ENCODE measurements around the gene PLA2G2F.

PLA2G2F gene

GRCh38 chr1:20138961-20139550 lies at the start of gene PLA2G2F:
TSS of gene PLA2G2F (plus strand) at chr1:20139323. CDS start at chr1:20139428, 105 bp downstream.
- DNase-seq (ENCODE audit: low spot score in 2 of 2) (no peak), ATAC-seq (replicated peaks; ENCODE audit: extremely low read depth, poor library complexity, severe bottlenecking) (no peak)
- no peaks in the 10 kb centered on the region for H3K4me1 Mint-ChIP-seq
- H3K27ac Mint-ChIP-seq (ENCODE audit: low read depth): no peak within 1 kb of the TSS
- H3K9me3 Mint-ChIP-seq: no peaks in the 10 kb centered on the region
- peaks cover 19% of the 10 kb centered on the region for H3K27me3 Mint-ChIP-seq
- H3K36me3 Mint-ChIP-seq (ENCODE audit: insufficient read depth): no peaks in the 10 kb centered on the region
- H3K4me3 Mint-ChIP-seq: no peak within 1 kb of the TSS

- Mint-ChIP-seq H3K36me3 (ENCODE audit: insufficient read depth) (no peaks in the 10 kb centered on the region), H3K9me3 (no peaks in the 10 kb centered on the region), H3K27ac (ENCODE audit: low read depth) (no peak overlapping the region), H3K4me3 (no peak overlapping the region), H3K27me3 (peaks cover 38% of the 10 kb centered on the region), H3K4me1 (no peaks in the 10 kb centered on the region)
- ATAC-seq (replicated peaks; ENCODE audit: extremely low read depth, poor library complexity, severe bottlenecking) (no peak), DNase-seq (ENCODE audit: low spot score in 2 of 2) (no peak)
Measured at GRCh38 chr1:20089328-20090077, 49.6 kb upstream of the PLA2G2F start.

GRCh38 chr1:20090119-20090518 lies 49.0 kb upstream of the PLA2G2F start:
- H3K36me3 Mint-ChIP-seq (ENCODE audit: insufficient read depth): no peaks in the 10 kb centered on the region
- H3K9me3 Mint-ChIP-seq: no peaks in the 10 kb centered on the region
- H3K4me3 Mint-ChIP-seq: no peak overlapping the region
- peaks cover 38% of the 10 kb centered on the region for H3K27me3 Mint-ChIP-seq
- no peaks in the 10 kb centered on the region for H3K4me1 Mint-ChIP-seq
- DNase-seq (ENCODE audit: low spot score in 2 of 2) (no peak), ATAC-seq (replicated peaks; ENCODE audit: extremely low read depth, poor library complexity, severe bottlenecking) (no peak)
- H3K27ac Mint-ChIP-seq (ENCODE audit: low read depth): no peak overlapping the region

- H3K4me3 Mint-ChIP-seq: no peak overlapping the region
- ATAC-seq (replicated peaks; ENCODE audit: extremely low read depth, poor library complexity, severe bottlenecking) (no peak), DNase-seq (ENCODE audit: low spot score in 2 of 2) (no peak)
- peaks cover 38% of the 10 kb centered on the region for H3K27me3 Mint-ChIP-seq
- no peaks in the 10 kb centered on the region for H3K4me1 Mint-ChIP-seq
- H3K36me3 Mint-ChIP-seq (ENCODE audit: insufficient read depth): no peaks in the 10 kb centered on the region
- no peaks in the 10 kb centered on the region for H3K9me3 Mint-ChIP-seq
- H3K27ac Mint-ChIP-seq (ENCODE audit: low read depth): no peak overlapping the region
Measured at GRCh38 chr1:20090641-20091040, 48.5 kb upstream of the PLA2G2F start.

GRCh38 chr1:20093303-20093702 lies 45.8 kb upstream of the PLA2G2F start:
- no peak for DNase-seq (ENCODE audit: low spot score in 2 of 2)

GRCh38 chr1:20093940-20094391 lies 45.2 kb upstream of the PLA2G2F start:
- H3K9me3 Mint-ChIP-seq: no peaks in the 10 kb centered on the region
- H3K27ac Mint-ChIP-seq (ENCODE audit: low read depth): no peak overlapping the region
- no peaks in the 10 kb centered on the region for H3K36me3 Mint-ChIP-seq (ENCODE audit: insufficient read depth)
- no peak overlapping the region for H3K4me3 Mint-ChIP-seq
- no peaks in the 10 kb centered on the region for H3K4me1 Mint-ChIP-seq
- peaks cover 38% of the 10 kb centered on the region for H3K27me3 Mint-ChIP-seq
- ATAC-seq (replicated peaks; ENCODE audit: extremely low read depth, poor library complexity, severe bottlenecking) (no peak), DNase-seq (ENCODE audit: low spot score in 2 of 2) (no peak)

More at GRCh38 chr1:20093303-20093702, 45.8 kb upstream of the PLA2G2F start:
- H3K36me3 Mint-ChIP-seq (ENCODE audit: insufficient read depth): no peaks in the 10 kb centered on the region
- H3K4me1 Mint-ChIP-seq: no peaks in the 10 kb centered on the region
- no peak for ATAC-seq (replicated peaks; ENCODE audit: extremely low read depth, poor library complexity, severe bottlenecking)
- H3K27ac Mint-ChIP-seq (ENCODE audit: low read depth): no peak overlapping the region
- H3K4me3 Mint-ChIP-seq: no peak overlapping the region
- H3K27me3 Mint-ChIP-seq: peaks cover 38% of the 10 kb centered on the region
- no peaks in the 10 kb centered on the region for H3K9me3 Mint-ChIP-seq

GRCh38 chr1:20095564-20096434 lies 43.3 kb upstream of the PLA2G2F start:
- Mint-ChIP-seq H3K9me3 (no peaks in the 10 kb centered on the region), H3K36me3 (ENCODE audit: insufficient read depth) (no peaks in the 10 kb centered on the region), H3K4me1 (no peaks in the 10 kb centered on the region), H3K27ac (ENCODE audit: low read depth) (no peak overlapping the region), H3K27me3 (peaks cover 22% of the 10 kb centered on the region), H3K4me3 (no peak overlapping the region)
- DNase-seq (ENCODE audit: low spot score in 2 of 2) (no peak), ATAC-seq (replicated peaks; ENCODE audit: extremely low read depth, poor library complexity, severe bottlenecking) (no peak)

- DNase-seq (ENCODE audit: low spot score in 2 of 2) (no peak), ATAC-seq (replicated peaks; ENCODE audit: extremely low read depth, poor library complexity, severe bottlenecking) (no peak)
- H3K4me1 Mint-ChIP-seq: no peaks in the 10 kb centered on the region
- H3K4me3 Mint-ChIP-seq: no peak overlapping the region
- no peak overlapping the region for H3K27ac Mint-ChIP-seq (ENCODE audit: low read depth)
- H3K9me3 Mint-ChIP-seq: no peaks in the 10 kb centered on the region
- peaks cover 18% of the 10 kb centered on the region for H3K27me3 Mint-ChIP-seq
- H3K36me3 Mint-ChIP-seq (ENCODE audit: insufficient read depth): no peaks in the 10 kb centered on the region
Measured at GRCh38 chr1:20096840-20097447, 42.2 kb upstream of the PLA2G2F start.

GRCh38 chr1:20099533-20099932 lies 39.6 kb upstream of the PLA2G2F start:
- H3K27ac Mint-ChIP-seq (ENCODE audit: low read depth): no peak overlapping the region
- no peak for ATAC-seq (replicated peaks; ENCODE audit: extremely low read depth, poor library complexity, severe bottlenecking)
- DNase-seq (ENCODE audit: low spot score in 2 of 2): no peak
- H3K36me3 Mint-ChIP-seq (ENCODE audit: insufficient read depth): no peaks in the 10 kb centered on the region
- H3K4me1 Mint-ChIP-seq: no peaks in the 10 kb centered on the region
- no peaks in the 10 kb centered on the region for H3K9me3 Mint-ChIP-seq
- no peaks in the 10 kb centered on the region for H3K27me3 Mint-ChIP-seq
- H3K4me3 Mint-ChIP-seq: no peak overlapping the region

- no peak for ATAC-seq (replicated peaks; ENCODE audit: extremely low read depth, poor library complexity, severe bottlenecking)
- Mint-ChIP-seq H3K4me3 (no peak overlapping the region), H3K27ac (ENCODE audit: low read depth) (no peak overlapping the region), H3K9me3 (no peaks in the 10 kb centered on the region), H3K4me1 (no peaks in the 10 kb centered on the region), H3K36me3 (ENCODE audit: insufficient read depth) (no peaks in the 10 kb centered on the region), H3K27me3 (no peaks in the 10 kb centered on the region)
- DNase-seq (ENCODE audit: low spot score in 2 of 2): no peak
Measured at GRCh38 chr1:20100632-20101355, 38.3 kb upstream of the PLA2G2F start.

GRCh38 chr1:20102875-20103274 lies 36.2 kb upstream of the PLA2G2F start:
- ATAC-seq (replicated peaks; ENCODE audit: extremely low read depth, poor library complexity, severe bottlenecking): no peak
- Mint-ChIP-seq H3K36me3 (ENCODE audit: insufficient read depth) (no peaks in the 10 kb centered on the region), H3K27me3 (no peaks in the 10 kb centered on the region)

GRCh38 chr1:20105856-20106255 lies 33.3 kb upstream of the PLA2G2F start:
- DNase-seq (ENCODE audit: low spot score in 2 of 2) (no peak), ATAC-seq (replicated peaks; ENCODE audit: extremely low read depth, poor library complexity, severe bottlenecking) (no peak)
- Mint-ChIP-seq H3K4me1 (no peaks in the 10 kb centered on the region), H3K27me3 (peaks cover 23% of the 10 kb centered on the region), H3K36me3 (ENCODE audit: insufficient read depth) (no peaks in the 10 kb centered on the region), H3K27ac (ENCODE audit: low read depth) (no peak overlapping the region), H3K4me3 (no peak overlapping the region), H3K9me3 (no peaks in the 10 kb centered on the region)

More at GRCh38 chr1:20102875-20103274, 36.2 kb upstream of the PLA2G2F start:
- no peak for DNase-seq (ENCODE audit: low spot score in 2 of 2)
- no peaks in the 10 kb centered on the region for H3K4me1 Mint-ChIP-seq
- H3K4me3 Mint-ChIP-seq: no peak overlapping the region
- no peaks in the 10 kb centered on the region for H3K9me3 Mint-ChIP-seq
- H3K27ac Mint-ChIP-seq (ENCODE audit: low read depth): no peak overlapping the region

All from central memory CD8-positive, alpha-beta T cell (primary cell).